Activated CD8-positive, alpha-beta T cell treated with anti-CD3 and anti-CD28 coated beads for 36 hours (primary cell): ENCODE results near the gene LY86. TPM values are rescaled to one million over a fixed set of nuclear protein-coding genes. Genes with fewer than 3 reads are reported as not detected.

Experiments
- ATAC-seq: fragments of 200-7000 bp; cut with Tn5 transposase; one replicate; pipeline ENCODE4 v1.10.0; 2021; ENCODE audit warnings: mild to moderate bottlenecking, moderate library complexity
- CTCF ChIA-PET: fragments of 350-600 bp; sonication (Branson Sonifier 250); formaldehyde crosslinking; loops from one replicate; lab custom pipeline; 2021; ENCODE audit warnings: antibody characterized with exemption; lab: Charles Lee
- POLR2A ChIA-PET: fragments of 350-600 bp; sonication (Branson Sonifier 250); formaldehyde crosslinking; loops from one replicate; lab custom pipeline; 2021; ENCODE audit warnings: antibody characterized with exemption; lab: Charles Lee
- DNase-seq: peaks from one replicate; pipeline ENCODE4 v3.0.0-alpha.2; 2020
- H3K27ac Mint-ChIP-seq: one replicate; pipeline ENCODE4 v1.8.0; 2021; ENCODE audit warnings: mild to moderate bottlenecking, mixed read lengths
- H3K27me3 Mint-ChIP-seq: one replicate; pipeline ENCODE4 v1.8.0; 2021; ENCODE audit warnings: mixed read lengths
- H3K36me3 Mint-ChIP-seq: one replicate; pipeline ENCODE4 v1.8.0; 2021; ENCODE audit warnings: low read depth, mixed read lengths
- H3K4me1 Mint-ChIP-seq: one replicate; pipeline ENCODE4 v1.8.0; 2021; ENCODE audit warnings: low read depth, mixed read lengths
- H3K4me3 Mint-ChIP-seq: one replicate; pipeline ENCODE4 v1.8.0; 2021; ENCODE audit warnings: mild to moderate bottlenecking, moderate library complexity, mixed read lengths
- H3K9me3 Mint-ChIP-seq: one replicate; pipeline ENCODE4 v1.8.0; 2021; ENCODE audit warnings: mixed read lengths
- intact Hi-C: fragments of 100-400 bp; cut with micrococcal nuclease; formaldehyde crosslinking; loops from one replicate; pipeline ENCODE4 v1.10.0; 2022
- total RNA-seq, 2 experiments: library from RNA; stranded (reverse); gene quantifications; one replicate each; pipeline ENCODE4 v1.2.3, GENCODE V29; 2021
- TF ChIP-seq, protein P1 (sequence below): fragments of 200-600 bp; IDR thresholded peaks from one replicate; pipeline ENCODE4 v1.8.0; 2022; ENCODE audit warnings: antibody characterized with exemption, mild to moderate bottlenecking

Gene LY86
- total RNA-seq, 2 experiments from 2014 or later: 0.32 TPM; not detected in 1

DNA sequence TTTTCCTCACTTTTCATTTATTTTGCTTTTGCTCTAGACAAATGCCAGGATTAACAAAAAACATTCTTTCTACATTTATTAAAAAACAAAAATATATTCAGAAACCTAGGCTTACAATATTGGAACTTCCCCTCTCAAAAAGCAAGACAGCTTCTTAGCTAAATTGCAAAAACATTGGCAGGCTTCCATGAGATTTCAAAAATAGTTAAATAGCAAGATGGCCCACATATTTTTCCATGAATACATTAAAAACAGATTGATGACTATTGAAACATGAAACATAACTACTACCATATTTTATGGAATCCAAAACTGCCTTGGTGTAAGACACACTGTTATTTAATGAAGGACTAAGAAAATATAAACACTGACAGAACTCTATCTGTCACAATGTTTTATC, 92.0 kb downstream of the LY86 start:
- CTCF ChIA-PET: interaction anchor here (0.7 to 2.3 kb wide), 5 partner anchors 16 to 563 kb away, joined by 3 to 13 read pairs (median 4); no protein-coding TSS in a partner anchor
- no peak overlapping the region for H3K4me3 Mint-ChIP-seq

DNA sequence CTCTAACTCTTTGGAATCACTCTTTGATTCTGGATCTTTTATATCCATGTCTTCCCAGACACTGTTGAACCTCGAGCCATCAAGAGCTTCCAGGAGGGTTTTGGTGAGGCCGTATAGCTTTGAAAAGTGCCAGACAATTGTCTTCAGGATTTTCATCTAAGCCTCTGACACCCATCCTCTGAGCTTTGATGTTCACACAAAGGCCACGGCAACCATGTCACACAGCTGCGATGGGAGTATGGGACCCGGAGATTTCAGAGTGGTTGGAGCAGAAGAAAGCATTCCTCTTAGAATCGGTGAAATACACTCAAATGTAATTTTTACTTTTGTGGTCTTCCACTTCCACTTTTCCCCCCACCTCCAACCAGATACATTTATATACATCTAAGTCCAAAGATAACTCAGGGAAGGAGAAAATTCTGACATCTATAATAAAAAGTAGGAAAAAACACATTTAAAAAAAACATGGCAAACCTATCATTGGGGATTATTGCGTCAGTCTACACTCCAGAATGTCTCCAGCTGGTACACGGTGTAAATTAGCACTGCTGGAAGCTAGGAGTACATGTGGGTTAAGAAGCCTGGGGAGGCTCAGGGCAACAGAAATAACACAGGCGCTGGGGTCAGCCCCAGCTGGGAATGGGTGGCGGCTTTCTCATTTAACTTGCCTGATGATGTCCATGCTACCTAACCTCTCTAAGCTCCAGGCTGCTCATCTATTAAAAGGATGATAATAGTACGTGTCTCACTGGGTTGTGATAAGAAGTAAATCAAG, 92.7 kb downstream of the LY86 start:
- H3K4me3 Mint-ChIP-seq: no peak overlapping the region
- no peaks in the 10 kb centered on the region for H3K9me3 Mint-ChIP-seq
- intact Hi-C loops: no loop called here
- H3K4me1 Mint-ChIP-seq: peaks cover 34% of the 10 kb centered on the region
- ChIA-PET CTCF (interaction anchor here (0.7 to 2.3 kb wide), 8 partner anchors 15 to 562 kb away, joined by 3 to 13 read pairs (median 4); no protein-coding TSS in a partner anchor), POLR2A (no interaction called here)
- no peak for ATAC-seq
- no peak for DNase-seq
- no peaks in the 10 kb centered on the region for H3K36me3 Mint-ChIP-seq
- H3K27me3 Mint-ChIP-seq: peaks cover 4% of the 10 kb centered on the region
- TF ChIP-seq, protein P1, sequence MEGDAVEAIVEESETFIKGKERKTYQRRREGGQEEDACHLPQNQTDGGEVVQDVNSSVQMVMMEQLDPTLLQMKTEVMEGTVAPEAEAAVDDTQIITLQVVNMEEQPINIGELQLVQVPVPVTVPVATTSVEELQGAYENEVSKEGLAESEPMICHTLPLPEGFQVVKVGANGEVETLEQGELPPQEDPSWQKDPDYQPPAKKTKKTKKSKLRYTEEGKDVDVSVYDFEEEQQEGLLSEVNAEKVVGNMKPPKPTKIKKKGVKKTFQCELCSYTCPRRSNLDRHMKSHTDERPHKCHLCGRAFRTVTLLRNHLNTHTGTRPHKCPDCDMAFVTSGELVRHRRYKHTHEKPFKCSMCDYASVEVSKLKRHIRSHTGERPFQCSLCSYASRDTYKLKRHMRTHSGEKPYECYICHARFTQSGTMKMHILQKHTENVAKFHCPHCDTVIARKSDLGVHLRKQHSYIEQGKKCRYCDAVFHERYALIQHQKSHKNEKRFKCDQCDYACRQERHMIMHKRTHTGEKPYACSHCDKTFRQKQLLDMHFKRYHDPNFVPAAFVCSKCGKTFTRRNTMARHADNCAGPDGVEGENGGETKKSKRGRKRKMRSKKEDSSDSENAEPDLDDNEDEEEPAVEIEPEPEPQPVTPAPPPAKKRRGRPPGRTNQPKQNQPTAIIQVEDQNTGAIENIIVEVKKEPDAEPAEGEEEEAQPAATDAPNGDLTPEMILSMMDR: no peak
- H3K27ac Mint-ChIP-seq: no peak overlapping the region

More for the DNA sequence above, 92.0 kb downstream of the LY86 start:
- TF ChIP-seq, protein P1: no peak
- Mint-ChIP-seq H3K27me3 (peaks cover 4% of the 10 kb centered on the region), H3K4me1 (peaks cover 34% of the 10 kb centered on the region), H3K27ac (no peak overlapping the region), H3K36me3 (no peaks in the 10 kb centered on the region), H3K9me3 (no peaks in the 10 kb centered on the region)
- no peak for DNase-seq
- intact Hi-C loops: no loop called here
- POLR2A ChIA-PET: no interaction called here
- ATAC-seq: no peak

- DNase-seq: no peak
- intact Hi-C loops: no loop called here
- no peaks in the 10 kb centered on the region for H3K9me3 Mint-ChIP-seq
- peaks cover 28% of the 10 kb centered on the region for H3K4me1 Mint-ChIP-seq
- ATAC-seq: no peak
- H3K27ac Mint-ChIP-seq: no peak overlapping the region
- ChIA-PET CTCF (interaction anchor here (0.7 to 2.3 kb wide), 4 partner anchors 14 to 561 kb away, joined by 3 to 13 read pairs (median 4); no protein-coding TSS in a partner anchor), POLR2A (interaction anchor here (1.0 kb wide), 1 partner anchor 426 kb away, joined by 3 read pairs; the partner anchor contains the start of gene RREB1)
- H3K27me3 Mint-ChIP-seq: peaks cover 4% of the 10 kb centered on the region
- TF ChIP-seq, protein P1: no peak
- no peaks in the 10 kb centered on the region for H3K36me3 Mint-ChIP-seq
- no peak overlapping the region for H3K4me3 Mint-ChIP-seq
Measured at GRCh38 chr6:6682225-6682624, 93.7 kb downstream of the LY86 start.

- TF ChIP-seq, protein P1: no peak
- Mint-ChIP-seq H3K27me3 (peaks cover 4% of the 10 kb centered on the region), H3K9me3 (no peaks in the 10 kb centered on the region), H3K4me1 (peaks cover 35% of the 10 kb centered on the region), H3K4me3 (no peak overlapping the region), H3K27ac (peak overlapping the region; percentile 31), H3K36me3 (no peaks in the 10 kb centered on the region)
- POLR2A ChIA-PET: interaction anchor here (0.8 to 1.3 kb wide), 3 partner anchors 13 to 116 kb away, joined by 3 read pairs; no protein-coding TSS in a partner anchor
- ATAC-seq (peak; percentile 94), DNase-seq (peak; percentile 72)
- intact Hi-C loops: no loop called here
- CTCF ChIA-PET: interaction anchor here (1.5 to 2.3 kb wide), 3 partner anchors 9 to 12 kb away, joined by 5 to 9 read pairs (median 6); no protein-coding TSS in a partner anchor
Measured at GRCh38 chr6:6683969-6684833, 95.7 kb downstream of the LY86 start.
